Neural cell (in vitro differentiated cells): ENCODE measurements around the gene LEUTX. TPM values are rescaled to one million over a fixed set of nuclear protein-coding genes. Genes with fewer than 3 reads are reported as not detected.

Experiments
- H2AFZ ChIP-seq: fragments of 200-600, 300-800 bp; sonication (generic), shearing (Covaris generic); 2 replicates; pipeline ENCODE4 v1.6.0; 2014; ENCODE audit warnings: low read depth, mild to moderate bottlenecking, antibody characterized with exemption, low read length, moderate library complexity
- H3F3A ChIP-seq: fragments of 200-600 bp; shearing (Covaris generic); 2 replicates; pipeline ENCODE4 v1.6.1; 2016; ENCODE audit warnings: mild to moderate bottlenecking, moderate library complexity, mixed read lengths, antibody characterized with exemption, low read length; ENCODE audit not compliant: insufficient read depth, poor library complexity, severe bottlenecking
- H3K27ac ChIP-seq: fragments of 200-600, 300-800 bp; sonication (generic), shearing (Covaris generic); 2 replicates; pipeline ENCODE4 v1.5.1; 2014; ENCODE audit warnings: mild to moderate bottlenecking, low read length, moderate library complexity
- H3K27me3 ChIP-seq: fragments of 300-800, 200-600 bp; sonication (generic), shearing (Covaris generic); 2 replicates; pipeline ENCODE4 v1.6.0; 2014; ENCODE audit warnings: mild to moderate bottlenecking, low read depth, low read length, moderate library complexity; ENCODE audit not compliant: insufficient read depth
- H3K36me3 ChIP-seq: fragments of 300-800, 200-600 bp; sonication (generic), shearing (Covaris generic); 2 replicates; pipeline ENCODE4 v1.5.1; 2014; ENCODE audit warnings: mild to moderate bottlenecking, antibody characterized with exemption, low read length, moderate library complexity; ENCODE audit not compliant: insufficient read depth
- H3K4me2 ChIP-seq: fragments of 300-800, 200-600 bp; sonication (generic), shearing (Covaris generic); 2 replicates; pipeline ENCODE4 v1.6.0; 2014; ENCODE audit warnings: mild to moderate bottlenecking, low read length
- H3K4me3 ChIP-seq: fragments of 300-800, 200-600 bp; sonication (generic), shearing (Covaris generic); 2 replicates; pipeline ENCODE4 v1.5.1; 2014; ENCODE audit warnings: mild to moderate bottlenecking, low read length, moderate library complexity
- H3K79me2 ChIP-seq: fragments of 200-600 bp; shearing (Covaris generic); replicated peaks from 2 replicates; pipeline ENCODE4 v1.6.0; 2014; ENCODE audit warnings: mild to moderate bottlenecking, low read length, moderate library complexity; ENCODE audit not compliant: insufficient read depth
- H3K9ac ChIP-seq: fragments of 300-800, 200-600 bp; sonication (generic), shearing (Covaris generic); 2 replicates; pipeline ENCODE4 v1.6.1; 2016; ENCODE audit warnings: mild to moderate bottlenecking, low read length, mixed read lengths
- H3K9me2 ChIP-seq: fragments of 200-600 bp; shearing (Covaris generic); 2 replicates; pipeline ENCODE4 v1.6.1; 2016; ENCODE audit warnings: mild to moderate bottlenecking, low read length, mixed read lengths; ENCODE audit not compliant: insufficient read depth
- H3K9me3 ChIP-seq: fragments of 200-600, 300-800 bp; sonication (generic), shearing (Covaris generic); 2 replicates; pipeline ENCODE4 v1.6.1; 2016; ENCODE audit warnings: mild to moderate bottlenecking, mixed run types, low read length, moderate library complexity, mixed read lengths
- H4K20me1 ChIP-seq: fragments of 200-600 bp; shearing (Covaris generic); 2 replicates; pipeline ENCODE4 v1.6.1; 2016; ENCODE audit warnings: mild to moderate bottlenecking, mixed run types; ENCODE audit not compliant: insufficient read depth
- EP300 ChIP-seq: fragments of 450-650 bp; conservative IDR thresholded peaks from 2 replicates; pipeline ENCODE4 v1.6.1; 2014; ENCODE audit warnings: antibody characterized with exemption, mild to moderate bottlenecking, moderate library complexity; ENCODE audit not compliant: poor library complexity, severe bottlenecking
- EZH2 ChIP-seq: fragments of 200-600, 300-800 bp; shearing (Covaris generic), sonication (generic); IDR thresholded peaks from 2 replicates; pipeline ENCODE4 v1.6.1; 2014; ENCODE audit warnings: antibody characterized with exemption, low read length, borderline replicate concordance, mild to moderate bottlenecking; ENCODE audit not compliant: insufficient read depth, poor library complexity, severe bottlenecking
- MXI1 ChIP-seq: fragments of 450-650 bp; conservative IDR thresholded peaks from 2 replicates; pipeline ENCODE4 v1.6.1; 2014; ENCODE audit warnings: antibody characterized with exemption, mild to moderate bottlenecking; ENCODE audit not compliant: poor library complexity, severe bottlenecking
- POLR2AphosphoS5 ChIP-seq: IDR thresholded peaks from 2 replicates; pipeline ENCODE4 v1.6.1; 2012
- RAD21 ChIP-seq: fragments of 450-650 bp; conservative IDR thresholded peaks from 2 replicates; pipeline ENCODE4 v1.6.1; 2014; ENCODE audit warnings: antibody characterized with exemption, mild to moderate bottlenecking, moderate library complexity
- REST ChIP-seq: IDR thresholded peaks from 2 replicates; pipeline ENCODE4 v1.6.1; 2012; ENCODE audit warnings: borderline replicate concordance
- SMC3 ChIP-seq: fragments of 450-650 bp; conservative IDR thresholded peaks from 2 replicates; pipeline ENCODE4 v1.6.1; 2014; ENCODE audit warnings: antibody characterized with exemption, mild to moderate bottlenecking, moderate library complexity; ENCODE audit not compliant: poor library complexity
- TAF1 ChIP-seq: IDR thresholded peaks from 2 replicates; pipeline ENCODE4 v1.6.1; 2012; ENCODE audit warnings: low read depth
- polyA minus RNA-seq: library from RNA; depleted of rRNA, polyadenylated mRNA; stranded (reverse); fragments of >200 nt; gene quantifications from 2 replicates; pipeline ENCODE4 v1.2.3, GENCODE V29; 2014
- polyA plus RNA-seq: library from polyadenylated mRNA; depleted of rRNA; stranded (reverse); fragments of >200 nt; gene quantifications from 2 replicates; pipeline ENCODE4 v1.2.3, GENCODE V29; 2014
- TF ChIP-seq, protein P1 (sequence below): fragments of 450-650 bp; IDR thresholded peaks from 2 replicates; pipeline ENCODE4 v1.5.1; 2014; ENCODE audit warnings: antibody characterized with exemption, mild to moderate bottlenecking, moderate library complexity; ENCODE audit not compliant: poor library complexity, severe bottlenecking

Gene LEUTX, protein sequence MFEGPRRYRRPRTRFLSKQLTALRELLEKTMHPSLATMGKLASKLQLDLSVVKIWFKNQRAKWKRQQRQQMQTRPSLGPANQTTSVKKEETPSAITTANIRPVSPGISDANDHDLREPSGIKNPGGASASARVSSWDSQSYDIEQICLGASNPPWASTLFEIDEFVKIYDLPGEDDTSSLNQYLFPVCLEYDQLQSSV
- polyA plus RNA-seq (not detected in 2 replicates), polyA minus RNA-seq (not detected in 2 replicates)

GRCh38 chr19:39778763-39779162, at the start of gene LEUTX:
Gene LEUTX (plus strand): TSS chr19:39778854. CDS start chr19:39778921, 67 bp downstream.
- TF ChIP-seq REST (no peak), POLR2AphosphoS5 (no peak), TAF1 (no peak), SMC3 (no peak), EZH2 (no peak), RAD21 (no peak), MXI1 (no peak), EP300 (no peak)
- TF ChIP-seq, protein P1, sequence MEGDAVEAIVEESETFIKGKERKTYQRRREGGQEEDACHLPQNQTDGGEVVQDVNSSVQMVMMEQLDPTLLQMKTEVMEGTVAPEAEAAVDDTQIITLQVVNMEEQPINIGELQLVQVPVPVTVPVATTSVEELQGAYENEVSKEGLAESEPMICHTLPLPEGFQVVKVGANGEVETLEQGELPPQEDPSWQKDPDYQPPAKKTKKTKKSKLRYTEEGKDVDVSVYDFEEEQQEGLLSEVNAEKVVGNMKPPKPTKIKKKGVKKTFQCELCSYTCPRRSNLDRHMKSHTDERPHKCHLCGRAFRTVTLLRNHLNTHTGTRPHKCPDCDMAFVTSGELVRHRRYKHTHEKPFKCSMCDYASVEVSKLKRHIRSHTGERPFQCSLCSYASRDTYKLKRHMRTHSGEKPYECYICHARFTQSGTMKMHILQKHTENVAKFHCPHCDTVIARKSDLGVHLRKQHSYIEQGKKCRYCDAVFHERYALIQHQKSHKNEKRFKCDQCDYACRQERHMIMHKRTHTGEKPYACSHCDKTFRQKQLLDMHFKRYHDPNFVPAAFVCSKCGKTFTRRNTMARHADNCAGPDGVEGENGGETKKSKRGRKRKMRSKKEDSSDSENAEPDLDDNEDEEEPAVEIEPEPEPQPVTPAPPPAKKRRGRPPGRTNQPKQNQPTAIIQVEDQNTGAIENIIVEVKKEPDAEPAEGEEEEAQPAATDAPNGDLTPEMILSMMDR, result no peak
- H2AFZ ChIP-seq, result no peak within 1 kb of the TSS
- H3K4me2 ChIP-seq, result no peak within 1 kb of the TSS
- no peak within 1 kb of the TSS for H3K9ac ChIP-seq
- H3K9me2 ChIP-seq, result no peaks in the 10 kb centered on the region
- no peaks in the 10 kb centered on the region for H3K27me3 ChIP-seq
- H3K27ac ChIP-seq, result no peak within 1 kb of the TSS
- no peaks in the 10 kb centered on the region for H3K36me3 ChIP-seq
- no peaks in the 10 kb centered on the region for H4K20me1 ChIP-seq
- no peaks in the 10 kb centered on the region for H3K9me3 ChIP-seq
- no peak within 1 kb of the TSS for H3K4me3 ChIP-seq
- no peaks in the 10 kb centered on the region for H3F3A ChIP-seq
- H3K79me2 ChIP-seq, result no peaks in the 10 kb centered on the region

DNA sequence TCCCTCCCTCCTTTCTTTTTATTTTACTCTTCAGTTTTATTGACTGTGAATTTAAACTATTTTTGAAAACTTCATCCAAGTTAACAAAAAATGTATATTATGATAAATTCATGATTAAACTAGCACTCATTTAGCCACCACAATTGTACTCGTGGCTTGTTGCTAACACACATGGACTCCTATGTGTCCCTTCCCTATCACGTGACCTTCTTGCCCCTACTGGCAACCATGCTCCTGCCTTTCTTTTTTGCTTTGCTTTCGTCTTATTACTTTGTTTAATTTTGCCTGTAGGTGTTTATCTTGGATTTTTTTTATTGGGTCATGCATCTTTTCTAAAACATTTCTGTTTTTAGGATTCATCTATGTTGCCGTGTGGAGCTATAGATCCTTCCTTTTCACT, 49.1 kb upstream of the LEUTX start:
- no peaks in the 10 kb centered on the region for H3K36me3 ChIP-seq
- TF ChIP-seq TAF1 (no peak), REST (no peak), EZH2 (no peak)
- TF ChIP-seq, protein P1, result no peak
- H3K4me2 ChIP-seq, result no peak overlapping the region
- H4K20me1 ChIP-seq, result no peaks in the 10 kb centered on the region
- H3K27me3 ChIP-seq, result no peaks in the 10 kb centered on the region
- no peaks in the 10 kb centered on the region for H3F3A ChIP-seq
- H3K9me2 ChIP-seq, result no peaks in the 10 kb centered on the region
- H3K27ac ChIP-seq, result no peak overlapping the region
- no peak overlapping the region for H3K4me3 ChIP-seq
- H3K9ac ChIP-seq, result no peak overlapping the region
- no peak overlapping the region for H2AFZ ChIP-seq
- no peaks in the 10 kb centered on the region for H3K9me3 ChIP-seq
- no peaks in the 10 kb centered on the region for H3K79me2 ChIP-seq
